Astrocyte (in vitro differentiated cells and primary cell): ENCODE results near the gene ARMC12. TPM values are rescaled to one million over a fixed set of nuclear protein-coding genes. Genes with fewer than 3 reads are reported as not detected.

Source experiments
- DNase-seq: peaks from one replicate; pipeline ENCODE4 v3.0.0-alpha.2; 2010; ENCODE audit warnings: low read depth
- FAIRE-seq: peaks from 2 replicates; lab custom pipeline; 2011; peaks lifted over from hg19 to GRCh38; lab: Jason Lieb, UNC
- H2AFZ ChIP-seq: 2 replicates; pipeline ENCODE4 v1.6.0; 2012; ENCODE audit warnings: low read depth, low read length, inconsistent platforms
- H3K27ac ChIP-seq: 2 replicates; pipeline ENCODE4 v1.5.1; 2011; ENCODE audit warnings: low read depth, low read length, inconsistent platforms
- H3K27me3 ChIP-seq: 2 replicates; pipeline ENCODE4 v1.6.0; 2011; ENCODE audit warnings: low read length, inconsistent platforms; ENCODE audit not compliant: insufficient read depth
- H3K36me3 ChIP-seq: 2 replicates; pipeline ENCODE4 v1.5.1; 2011; ENCODE audit warnings: low read length, inconsistent platforms; ENCODE audit not compliant: insufficient read depth
- H3K4me1 ChIP-seq: 2 replicates; pipeline ENCODE4 v1.5.1; 2011; ENCODE audit warnings: low read length, inconsistent platforms; ENCODE audit not compliant: insufficient read depth
- H3K4me2 ChIP-seq: 2 replicates; pipeline ENCODE4 v1.6.0; 2012; ENCODE audit warnings: low read length, inconsistent platforms
- H3K4me3 ChIP-seq: 2 replicates; pipeline ENCODE4 v1.5.1; 2011; ENCODE audit warnings: low read depth, mild to moderate bottlenecking, low read length, inconsistent platforms; ENCODE audit not compliant: insufficient read depth
- H3K79me2 ChIP-seq: 2 replicates; pipeline ENCODE4 v1.6.0; 2012; ENCODE audit warnings: mild to moderate bottlenecking, low read length, inconsistent platforms; ENCODE audit not compliant: insufficient read depth
- H3K9ac ChIP-seq: 2 replicates; pipeline ENCODE4 v1.6.0; 2012; ENCODE audit warnings: mild to moderate bottlenecking, low read length, inconsistent platforms
- H3K9me3 ChIP-seq: 2 replicates; pipeline ENCODE4 v1.5.1; 2012; ENCODE audit warnings: low read depth, mild to moderate bottlenecking, low read length, inconsistent platforms; ENCODE audit not compliant: insufficient read depth
- H4K20me1 ChIP-seq: 2 replicates; pipeline ENCODE4 v1.6.0; 2012; ENCODE audit warnings: low read length, inconsistent platforms; ENCODE audit not compliant: insufficient read depth
- H3K27ac Mint-ChIP-seq: one replicate; pipeline ENCODE4 v1.8.0; 2021; ENCODE audit warnings: mild to moderate bottlenecking, mixed read lengths; ENCODE audit not compliant: unreplicated experiment
- H3K27me3 Mint-ChIP-seq: one replicate; pipeline ENCODE4 v1.8.0; 2021; ENCODE audit warnings: low read depth, mixed read lengths; ENCODE audit not compliant: unreplicated experiment
- H3K36me3 Mint-ChIP-seq: one replicate; pipeline ENCODE4 v1.8.0; 2021; ENCODE audit warnings: low read depth, mixed read lengths; ENCODE audit not compliant: unreplicated experiment
- H3K4me1 Mint-ChIP-seq: one replicate; pipeline ENCODE4 v1.8.0; 2021; ENCODE audit warnings: low read depth, mixed read lengths; ENCODE audit not compliant: unreplicated experiment
- H3K4me3 Mint-ChIP-seq: one replicate; pipeline ENCODE4 v1.8.0; 2021; ENCODE audit warnings: mild to moderate bottlenecking, moderate library complexity, mixed read lengths; ENCODE audit not compliant: unreplicated experiment
- H3K9me3 Mint-ChIP-seq: one replicate; pipeline ENCODE4 v1.8.0; 2021; ENCODE audit warnings: mild to moderate bottlenecking, mixed read lengths; ENCODE audit not compliant: unreplicated experiment
- CTCF ChIP-seq: IDR thresholded peaks from 2 replicates; pipeline ENCODE4 v1.5.1; 2011; ENCODE audit warnings: low read depth, mild to moderate bottlenecking, inconsistent platforms, low read length, moderate library complexity; ENCODE audit not compliant: insufficient read depth
- EZH2 ChIP-seq: IDR thresholded peaks from 2 replicates; pipeline ENCODE4 v1.6.1; 2012; ENCODE audit warnings: mild to moderate bottlenecking, low read length, inconsistent platforms; ENCODE audit not compliant: insufficient read depth
- total RNA-seq: library from RNA; stranded (reverse); gene quantifications from 2 replicates; pipeline ENCODE4 v1.2.1, GENCODE V29; 2021

Gene ARMC12
- total RNA-seq, 1 donor from 2014 or later: 0.25 TPM

- no peak overlapping the region for H3K27ac Mint-ChIP-seq
- TF ChIP-seq EZH2 (no peak), CTCF (no peak)
- peaks cover 29% of the 10 kb centered on the region for H3K27me3 Mint-ChIP-seq
- Histone ChIP-seq H4K20me1 (no peaks in the 10 kb centered on the region), H3K4me1 (peaks cover 30% of the 10 kb centered on the region), H3K79me2 (no peaks in the 10 kb centered on the region), H3K36me3 (no peaks in the 10 kb centered on the region), H3K27me3 (no peaks in the 10 kb centered on the region), H3K9me3 (no peaks in the 10 kb centered on the region), H3K4me3 (no peak overlapping the region), H2AFZ (no peak overlapping the region), H3K9ac (no peak overlapping the region), H3K27ac (no peak overlapping the region), H3K4me2 (no peak overlapping the region)
- H3K4me3 Mint-ChIP-seq: no peak overlapping the region
- H3K4me1 Mint-ChIP-seq: peaks cover 38% of the 10 kb centered on the region
- DNase-seq: no peak
- H3K9me3 Mint-ChIP-seq: no peaks in the 10 kb centered on the region
- no peak for FAIRE-seq
- no peaks in the 10 kb centered on the region for H3K36me3 Mint-ChIP-seq
Observed at GRCh38 chr6:35722121-35722761, 14.6 kb upstream of the ARMC12 start.

- no peak for FAIRE-seq
- Histone ChIP-seq H3K4me2 (no peak overlapping the region), H3K36me3 (no peaks in the 10 kb centered on the region), H3K4me1 (peaks cover 42% of the 10 kb centered on the region), H4K20me1 (no peaks in the 10 kb centered on the region), H2AFZ (no peak overlapping the region), H3K27me3 (no peaks in the 10 kb centered on the region), H3K27ac (no peak overlapping the region), H3K79me2 (no peaks in the 10 kb centered on the region), H3K4me3 (no peak overlapping the region), H3K9ac (no peak overlapping the region), H3K9me3 (no peaks in the 10 kb centered on the region)
- H3K9me3 Mint-ChIP-seq: no peaks in the 10 kb centered on the region
- H3K4me1 Mint-ChIP-seq: peaks cover 42% of the 10 kb centered on the region
- TF ChIP-seq EZH2 (no peak), CTCF (no peak)
- no peaks in the 10 kb centered on the region for H3K36me3 Mint-ChIP-seq
- no peak overlapping the region for H3K27ac Mint-ChIP-seq
- DNase-seq: no peak
- peaks cover 20% of the 10 kb centered on the region for H3K27me3 Mint-ChIP-seq
- H3K4me3 Mint-ChIP-seq: no peak overlapping the region
Observed at GRCh38 chr6:35723587-35723986, 13.2 kb upstream of the ARMC12 start.

GRCh38 chr6:35724059-35724458 lies 12.8 kb upstream of the ARMC12 start:
- no peak overlapping the region for H3K9ac ChIP-seq

More at GRCh38 chr6:35724059-35724458, 12.8 kb upstream of the ARMC12 start:
- Histone ChIP-seq H3K9me3 (no peaks in the 10 kb centered on the region), H3K79me2 (no peaks in the 10 kb centered on the region), H2AFZ (no peak overlapping the region), H3K27ac (no peak overlapping the region), H3K27me3 (no peaks in the 10 kb centered on the region), H3K4me1 (peaks cover 42% of the 10 kb centered on the region), H4K20me1 (no peaks in the 10 kb centered on the region), H3K36me3 (no peaks in the 10 kb centered on the region), H3K4me3 (no peak overlapping the region), H3K4me2 (no peak overlapping the region)
- no peak for TF ChIP-seq EZH2
- TF ChIP-seq CTCF: no peak
- no peak for FAIRE-seq
- H3K4me1 Mint-ChIP-seq: peaks cover 39% of the 10 kb centered on the region
- no peak for DNase-seq
- no peak overlapping the region for H3K4me3 Mint-ChIP-seq
- H3K36me3 Mint-ChIP-seq: no peaks in the 10 kb centered on the region
- no peak overlapping the region for H3K27ac Mint-ChIP-seq
- peaks cover 20% of the 10 kb centered on the region for H3K27me3 Mint-ChIP-seq
- no peaks in the 10 kb centered on the region for H3K9me3 Mint-ChIP-seq
